ENCODE data around the gene INTS3.
A peak's percentile ranks its signal among the peaks of the same experiment; 100 is the strongest.
"Not testable (repeated sequence)": the region's sequence is repeated elsewhere in the genome, so short reads cannot be mapped to it uniquely, and the experiment has no call there.

Gene INTS3

GRCh38 chr1:153777648-153778047 lies 49.8 kb downstream of the INTS3 start:
- DNase-seq (no peak), ATAC-seq (no peak)
- H3K4me1 Mint-ChIP-seq, result peaks cover 52% of the 10 kb centered on the region
- H3K27me3 Mint-ChIP-seq, result no peaks in the 10 kb centered on the region
- H3K27ac Mint-ChIP-seq, result peak overlapping the region in 1 of 2 donors; percentile 69
- H3K4me3 Mint-ChIP-seq, result no peak overlapping the region
- H3K9me3 Mint-ChIP-seq, result no peaks in the 10 kb centered on the region

- no peak for ATAC-seq
- no peaks in the 10 kb centered on the region for H3K9me3 Mint-ChIP-seq
- H3K4me3 Mint-ChIP-seq, result no peak overlapping the region
- H3K27ac Mint-ChIP-seq, result peak overlapping the region in 1 of 2 donors; percentile 69
- peaks cover 50% of the 10 kb centered on the region for H3K4me1 Mint-ChIP-seq
- no peak for DNase-seq
- no peaks in the 10 kb centered on the region for H3K27me3 Mint-ChIP-seq
These were observed 50.4 kb downstream of the INTS3 start for GRCh38 chr1:153778051-153778823.

- H3K27me3 Mint-ChIP-seq, result no peaks in the 10 kb centered on the region
- no peak for DNase-seq
- ATAC-seq, result no peak
- H3K9me3 Mint-ChIP-seq, result no peaks in the 10 kb centered on the region
- H3K4me3 Mint-ChIP-seq, result no peak overlapping the region
- peaks cover 48% of the 10 kb centered on the region for H3K4me1 Mint-ChIP-seq
- peak overlapping the region in 1 of 2 donors; percentile 39 for H3K27ac Mint-ChIP-seq
These were observed 51.1 kb downstream of the INTS3 start for GRCh38 chr1:153778824-153779519.

DNA sequence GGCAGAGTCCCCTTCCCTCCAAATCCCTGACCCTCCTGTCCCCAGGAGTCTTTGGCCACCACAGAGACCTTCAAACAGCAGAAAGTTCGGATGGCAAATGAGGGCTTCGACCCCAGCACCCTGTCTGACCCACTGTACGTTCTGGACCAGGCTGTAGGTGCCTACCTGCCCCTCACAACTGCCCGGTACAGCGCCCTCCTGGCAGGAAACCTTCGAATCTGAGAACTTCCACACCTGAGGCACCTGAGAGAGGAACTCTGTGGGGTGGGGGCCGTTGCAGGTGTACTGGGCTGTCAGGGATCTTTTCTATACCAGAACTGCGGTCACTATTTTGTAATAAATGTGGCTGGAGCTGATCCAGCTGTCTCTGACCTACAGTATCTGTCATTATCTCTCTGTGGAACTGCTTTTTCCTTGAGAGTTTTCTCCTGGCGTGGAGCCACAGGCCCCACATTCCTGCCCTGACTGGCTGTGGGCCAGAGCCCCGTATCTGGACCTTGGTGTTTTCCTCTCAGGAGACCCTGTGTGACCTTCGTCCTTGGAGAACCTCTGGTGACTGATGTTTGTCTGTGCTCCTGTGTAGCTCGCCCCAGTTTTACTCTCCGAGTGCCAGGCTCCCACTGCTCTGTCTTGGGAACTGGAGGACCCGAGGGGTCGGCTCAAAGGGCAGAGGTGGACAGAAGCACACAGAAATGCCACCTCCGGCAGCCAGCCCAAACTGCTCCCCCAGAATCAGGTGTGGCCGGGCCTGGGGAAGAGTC lies 52.1 kb downstream of the INTS3 start:
- Mint-ChIP-seq H3K4me3 (no peak overlapping the region), H3K9me3 (no peaks in the 10 kb centered on the region), H3K27ac (peak overlapping the region in 1 of 2 donors; percentile 92), H3K4me1 (peaks cover 41% of the 10 kb centered on the region), H3K27me3 (no peaks in the 10 kb centered on the region)
- ATAC-seq (no peak), DNase-seq (no peak)

- ATAC-seq (no peak), DNase-seq (no peak)
- peak overlapping the region in 1 of 2 donors; percentile 55 for H3K27ac Mint-ChIP-seq
- no peaks in the 10 kb centered on the region for H3K27me3 Mint-ChIP-seq
- H3K9me3 Mint-ChIP-seq, result no peaks in the 10 kb centered on the region
- peaks cover 39% of the 10 kb centered on the region for H3K4me1 Mint-ChIP-seq
- no peak overlapping the region for H3K4me3 Mint-ChIP-seq
These were observed 52.7 kb downstream of the INTS3 start for GRCh38 chr1:153780551-153780950.

- H3K9me3 Mint-ChIP-seq, DNase-seq, ATAC-seq, H3K27me3 Mint-ChIP-seq: not testable (repeated sequence)
- Mint-ChIP-seq H3K4me3 (peak overlapping the region; percentile 95 to 96), H3K4me1 (peaks cover 22% of the 10 kb centered on the region), H3K27ac (peak overlapping the region in 1 of 2 donors; percentile 71)
These were observed 54.8 kb downstream of the INTS3 start for GRCh38 chr1:153782648-153783047.

DNA sequence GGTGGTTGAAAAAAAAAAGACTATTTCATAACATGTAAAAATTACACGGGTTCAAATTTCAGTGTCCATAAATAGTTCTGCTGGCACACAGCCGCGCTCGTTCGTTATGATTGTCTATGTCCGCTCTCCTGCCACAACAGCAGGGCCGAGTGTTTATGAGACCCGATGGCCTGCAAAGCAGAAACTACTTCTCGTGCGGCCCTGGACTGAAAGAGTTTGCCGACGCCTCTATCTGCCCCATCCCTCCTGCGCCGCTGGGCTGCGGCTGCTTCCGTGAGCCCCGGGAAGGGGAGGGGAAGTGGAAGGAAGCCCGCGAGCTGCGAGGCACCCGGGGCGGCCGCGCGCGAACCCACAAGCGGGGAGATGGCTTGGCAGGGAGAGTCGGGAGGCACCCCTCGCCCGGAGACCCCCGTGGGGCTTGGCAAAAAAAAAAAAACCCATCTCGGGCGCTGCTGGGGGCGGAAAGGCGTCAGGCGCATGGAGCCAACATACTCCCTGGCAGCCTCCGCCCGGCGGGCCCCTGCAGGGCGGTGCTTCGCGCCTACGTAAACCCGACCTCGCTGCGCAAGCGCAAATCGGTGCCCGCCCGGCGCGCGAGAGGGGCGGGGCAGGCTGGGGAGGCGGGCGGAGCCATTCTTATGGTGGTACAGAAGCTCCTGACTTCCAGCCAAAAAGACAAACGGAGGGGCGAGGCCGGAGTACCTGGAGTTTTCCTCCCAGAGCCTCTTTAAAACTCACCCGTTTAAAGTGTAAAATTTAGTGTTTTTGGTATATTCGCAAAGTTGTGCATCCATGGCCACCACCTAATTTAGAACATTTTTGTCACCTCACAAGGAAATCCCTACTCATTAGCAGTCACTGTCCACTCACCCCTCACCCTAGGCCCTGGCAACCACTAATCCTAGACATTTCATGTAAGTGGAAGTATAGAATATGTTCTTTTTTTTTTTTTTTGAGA lies 55.7 kb downstream of the INTS3 start:
- peak; percentile 97 for ATAC-seq
- DNase-seq, result peak; percentile 91 to 93
- peak overlapping the region; percentile 95 to 96 for H3K4me3 Mint-ChIP-seq
- H3K4me1 Mint-ChIP-seq, result peaks cover 27% of the 10 kb centered on the region
- peaks cover 8% of the 10 kb centered on the region for H3K27me3 Mint-ChIP-seq
- no peaks in the 10 kb centered on the region for H3K9me3 Mint-ChIP-seq
- H3K27ac Mint-ChIP-seq, result peak overlapping the region; percentile 94 to 95

- Mint-ChIP-seq H3K27ac (no peak overlapping the region), H3K27me3 (peaks cover 9% of the 10 kb centered on the region), H3K4me1 (peaks cover 55% of the 10 kb centered on the region), H3K4me3 (no peak overlapping the region), H3K9me3 (no peaks in the 10 kb centered on the region)
- no peak for ATAC-seq
- DNase-seq, result no peak
These were observed 58.4 kb downstream of the INTS3 start for GRCh38 chr1:153786038-153786790.

GRCh38 chr1:153789478-153790034 lies 61.7 kb downstream of the INTS3 start:
- peaks cover 66% of the 10 kb centered on the region for H3K4me1 Mint-ChIP-seq
- H3K27me3 Mint-ChIP-seq, result peaks cover 9% of the 10 kb centered on the region
- DNase-seq, result no peak
- no peak for ATAC-seq
- H3K9me3 Mint-ChIP-seq, result no peaks in the 10 kb centered on the region
- H3K27ac Mint-ChIP-seq, result peak overlapping the region; percentile 95 to 97
- peak overlapping the region; percentile 79 to 85 for H3K4me3 Mint-ChIP-seq

DNA sequence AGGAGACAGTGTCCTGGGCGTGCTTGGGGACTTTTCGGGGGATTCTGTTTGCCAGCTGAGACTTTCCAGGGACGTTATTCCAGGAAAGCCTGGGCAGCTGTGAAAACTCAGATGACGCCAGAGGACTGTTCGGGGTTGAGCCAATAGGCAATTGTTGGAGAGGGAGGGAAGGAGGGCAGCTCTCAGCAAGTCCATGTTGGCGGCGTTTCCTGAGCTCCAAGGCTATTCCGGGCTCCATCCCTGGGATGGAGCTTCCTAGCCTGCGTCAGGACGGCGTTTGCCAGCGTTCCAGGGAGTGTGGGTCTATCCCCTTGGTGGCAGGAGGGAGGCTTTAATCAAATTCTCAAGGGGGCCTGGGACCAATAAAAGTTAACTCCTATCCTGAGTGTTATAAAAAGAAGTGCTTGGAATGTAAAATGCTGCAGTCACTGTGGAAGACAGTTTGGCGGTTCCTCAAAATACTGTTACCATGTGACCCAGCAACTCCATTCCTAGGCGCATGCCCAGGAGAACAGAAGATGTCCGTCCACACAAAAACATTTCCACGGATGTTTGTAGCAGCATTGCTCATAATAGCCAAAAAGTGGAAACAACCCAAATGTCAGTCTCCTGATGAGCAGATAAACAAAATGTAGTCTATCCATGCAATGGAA lies 62.6 kb downstream of the INTS3 start:
- no peaks in the 10 kb centered on the region for H3K9me3 Mint-ChIP-seq
- H3K4me1 Mint-ChIP-seq, result peaks cover 75% of the 10 kb centered on the region
- H3K27ac Mint-ChIP-seq, result peak overlapping the region; percentile 95 to 97
- H3K27me3 Mint-ChIP-seq, result peaks cover 9% of the 10 kb centered on the region
- peak overlapping the region; percentile 79 to 85 for H3K4me3 Mint-ChIP-seq
- ATAC-seq (no peak), DNase-seq (no peak)

DNA sequence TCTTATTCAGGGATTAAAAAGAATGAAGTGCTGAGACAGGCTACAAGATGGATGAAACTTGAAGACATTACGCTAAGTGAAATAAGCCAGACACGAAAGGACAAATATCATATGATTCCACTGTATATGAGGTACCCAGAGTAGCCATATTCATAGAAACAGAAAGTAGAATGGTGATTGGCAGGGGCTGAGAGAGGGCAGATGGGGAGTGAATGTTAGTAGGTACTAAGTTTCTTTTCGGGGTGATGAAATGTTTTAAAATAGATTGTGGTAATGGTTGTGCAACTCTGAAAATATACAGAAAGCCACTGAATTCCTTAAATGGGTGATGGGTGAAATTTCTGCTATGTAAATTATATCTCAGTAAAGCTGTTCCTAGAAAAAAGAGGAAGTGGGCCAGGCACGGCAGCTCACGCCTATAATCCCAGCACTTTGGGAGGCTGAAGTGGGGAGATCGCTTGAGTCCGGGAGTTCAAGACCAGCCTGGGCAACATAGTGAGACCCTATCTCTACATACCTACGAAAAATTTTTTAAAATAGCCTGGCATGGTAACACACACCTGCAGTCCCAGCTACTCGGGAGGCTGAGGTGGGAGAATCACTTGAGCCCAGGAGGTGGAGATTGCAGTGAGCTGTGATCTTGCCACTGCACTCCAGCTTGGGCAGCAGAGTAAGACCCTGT lies 63.3 kb downstream of the INTS3 start:
- ATAC-seq (peak; percentile 95), DNase-seq (peak in 1 of 2 donors; percentile 60)
- peaks cover 81% of the 10 kb centered on the region for H3K4me1 Mint-ChIP-seq
- peak overlapping the region; percentile 95 to 97 for H3K27ac Mint-ChIP-seq
- peak overlapping the region; percentile 79 to 85 for H3K4me3 Mint-ChIP-seq
- H3K9me3 Mint-ChIP-seq, result no peaks in the 10 kb centered on the region
- peaks cover 9% of the 10 kb centered on the region for H3K27me3 Mint-ChIP-seq

DNA sequence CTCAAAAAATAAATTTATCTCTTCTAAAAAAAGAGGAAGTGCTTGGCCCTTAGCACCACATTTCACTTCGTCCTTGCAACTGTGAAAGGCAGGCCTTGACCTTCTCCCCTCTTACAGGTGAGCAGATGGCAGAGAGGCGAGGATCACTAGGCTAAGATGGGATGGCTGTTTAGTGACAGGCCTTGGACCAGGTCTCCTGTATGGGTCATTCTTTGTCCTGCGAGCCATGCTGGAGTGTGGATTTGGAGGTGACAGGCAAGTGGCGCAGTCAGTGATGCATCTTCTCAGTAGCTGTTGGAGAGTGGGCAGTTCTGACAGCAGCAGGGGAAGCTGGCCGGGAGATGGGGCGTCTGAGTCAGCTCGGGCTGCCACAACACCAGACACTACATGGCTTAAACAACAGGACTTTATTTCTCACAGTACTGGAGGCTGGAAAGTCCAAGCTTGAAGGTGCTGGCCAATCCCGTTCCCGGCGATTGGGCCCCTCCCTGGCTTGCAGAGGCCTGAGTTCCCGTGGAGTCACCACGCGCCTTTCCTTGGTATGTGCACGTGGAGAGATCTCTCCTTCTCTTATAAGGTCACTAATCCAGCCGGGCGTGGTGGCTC lies 63.9 kb downstream of the INTS3 start:
- peak; percentile 22 for ATAC-seq
- Mint-ChIP-seq H3K9me3 (no peaks in the 10 kb centered on the region), H3K4me3 (peak overlapping the region; percentile 31 to 79), H3K4me1 (peaks cover 87% of the 10 kb centered on the region), H3K27ac (peak overlapping the region; percentile 95 to 97), H3K27me3 (peaks cover 9% of the 10 kb centered on the region)
- DNase-seq, result peak in 1 of 2 donors; percentile 38

DNA sequence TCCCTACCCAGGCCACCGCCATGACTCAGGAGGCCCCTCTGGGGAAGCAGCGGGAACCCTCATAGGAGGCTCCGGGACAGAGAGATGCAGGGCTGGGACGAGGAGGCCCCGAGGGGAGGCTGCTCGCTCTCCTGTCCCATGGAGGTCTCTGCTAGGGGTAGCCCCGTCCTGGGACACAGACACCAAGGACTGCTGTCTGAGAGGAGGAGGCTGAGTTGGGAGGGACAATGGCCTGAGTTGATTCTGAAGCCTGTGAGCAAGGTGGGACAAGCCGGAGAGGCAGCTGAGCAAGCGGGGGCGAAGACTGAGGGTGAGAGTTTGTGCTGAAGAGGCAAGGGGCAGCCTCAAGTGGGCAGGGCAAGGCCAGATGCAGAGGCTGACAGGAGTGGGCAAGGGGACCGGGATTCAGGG lies 64.8 kb downstream of the INTS3 start:
- peak overlapping the region in 1 of 2 donors; percentile 90 for H3K27ac Mint-ChIP-seq
- no peaks in the 10 kb centered on the region for H3K9me3 Mint-ChIP-seq
- peaks cover 9% of the 10 kb centered on the region for H3K27me3 Mint-ChIP-seq
- H3K4me3 Mint-ChIP-seq, result no peak overlapping the region
- DNase-seq, result no peak
- peaks cover 96% of the 10 kb centered on the region for H3K4me1 Mint-ChIP-seq
- no peak for ATAC-seq
